Stimulated activated naive B cell treated with anti-CD40 and anti-IgM and Interleukin-4, amounts not matched to agents 10 μg/mL and 1 μg/mL and 100 μg/mL, for 72 hours (primary cell): ENCODE results near the gene ZC3H12A.
"Not testable (repeated sequence)": the region's sequence is repeated elsewhere in the genome, so short reads cannot be mapped to it uniquely, and the experiment has no call there.

Source experiments
- ATAC-seq, 2 donors: fragments of 150-1000 bp; cut with Tn5 transposase; replicated peaks; 2 replicates each; pipeline ENCODE4 v1.10.0; 2021; ENCODE audit warnings: moderate library complexity in 1 of 2
- DNase-seq: peaks from one replicate; pipeline ENCODE4 v3.0.0; 2021
- H3K27ac Mint-ChIP-seq: one replicate; pipeline ENCODE4 v1.8.0; 2022; ENCODE audit warnings: mild to moderate bottlenecking, mixed read lengths
- H3K27me3 Mint-ChIP-seq, 2 donors: one replicate each; pipeline ENCODE4 v1.8.0; 2022; ENCODE audit warnings: mixed read lengths in 2 of 2
- H3K36me3 Mint-ChIP-seq, 2 donors: one replicate each; pipeline ENCODE4 v1.8.0; 2022; ENCODE audit warnings: mixed read lengths in 2 of 2, mild to moderate bottlenecking in 1 of 2
- H3K4me1 Mint-ChIP-seq, 2 donors: one replicate each; pipeline ENCODE4 v1.8.0; 2022; ENCODE audit warnings: mixed read lengths in 2 of 2, mild to moderate bottlenecking in 1 of 2
- H3K4me3 Mint-ChIP-seq, 2 donors: one replicate each; pipeline ENCODE4 v1.8.0; 2022; ENCODE audit warnings: mild to moderate bottlenecking in 2 of 2, mixed read lengths in 2 of 2, moderate library complexity in 1 of 2
- H3K9me3 Mint-ChIP-seq, 2 donors: one replicate each; pipeline ENCODE4 v1.8.0; 2022; ENCODE audit warnings: mixed read lengths in 2 of 2, mild to moderate bottlenecking in 1 of 2

ZC3H12A gene

DNA sequence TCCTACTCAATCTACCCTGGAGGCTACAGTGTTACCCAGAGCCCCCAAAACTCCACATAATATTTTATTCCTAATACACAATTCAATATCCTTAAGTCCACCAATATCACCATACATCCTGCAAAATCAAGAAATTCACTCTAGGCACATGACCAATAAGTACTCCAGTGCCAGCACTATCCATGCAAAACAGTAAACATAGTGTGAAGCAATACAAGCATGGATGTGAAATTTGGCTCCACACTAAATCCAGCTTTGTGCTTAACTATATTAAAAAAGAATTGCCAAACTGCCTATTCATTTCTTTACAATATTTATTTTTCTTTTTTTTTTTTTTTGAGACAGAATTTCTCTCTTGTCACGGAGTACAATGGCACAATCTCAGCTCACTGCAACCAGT lies 43.2 kb downstream of the ZC3H12A start:
- peaks cover 5 to 10% of the 10 kb centered on the region in 2 donors for H3K36me3 Mint-ChIP-seq
- H3K4me3 Mint-ChIP-seq = no peak overlapping the region
- no peak for DNase-seq
- H3K27ac Mint-ChIP-seq = no peak overlapping the region
- no peaks in the 10 kb centered on the region for H3K9me3 Mint-ChIP-seq
- ATAC-seq = no peak
- H3K27me3 Mint-ChIP-seq = no peaks in the 10 kb centered on the region
- peaks cover 24 to 34% of the 10 kb centered on the region in 2 donors for H3K4me1 Mint-ChIP-seq

DNA sequence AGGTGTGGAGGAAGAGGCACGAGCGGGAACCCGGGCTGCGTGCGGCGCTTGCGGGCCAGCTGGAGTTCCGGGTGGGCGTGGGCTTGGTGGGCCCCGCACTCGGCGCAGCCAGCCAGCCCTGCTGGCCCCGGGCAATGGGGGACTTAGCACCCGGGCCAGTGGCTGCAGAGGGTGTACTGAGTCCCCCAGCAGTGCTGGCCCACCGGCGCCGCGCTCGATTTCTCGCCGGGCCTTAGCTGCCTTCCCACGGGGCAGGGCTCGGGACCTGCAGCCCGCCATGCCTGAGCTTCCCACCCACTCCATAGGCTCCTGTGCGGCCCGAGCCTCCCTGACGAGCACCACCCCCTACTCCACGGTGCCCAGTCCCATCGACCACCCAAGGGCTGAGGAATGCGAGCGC lies 43.9 kb downstream of the ZC3H12A start:
- peaks cover 22 to 28% of the 10 kb centered on the region in 2 donors for H3K4me1 Mint-ChIP-seq
- H3K27me3 Mint-ChIP-seq, H3K4me3 Mint-ChIP-seq, DNase-seq, H3K27ac Mint-ChIP-seq, H3K9me3 Mint-ChIP-seq, ATAC-seq, H3K36me3 Mint-ChIP-seq: not testable (repeated sequence)

DNA sequence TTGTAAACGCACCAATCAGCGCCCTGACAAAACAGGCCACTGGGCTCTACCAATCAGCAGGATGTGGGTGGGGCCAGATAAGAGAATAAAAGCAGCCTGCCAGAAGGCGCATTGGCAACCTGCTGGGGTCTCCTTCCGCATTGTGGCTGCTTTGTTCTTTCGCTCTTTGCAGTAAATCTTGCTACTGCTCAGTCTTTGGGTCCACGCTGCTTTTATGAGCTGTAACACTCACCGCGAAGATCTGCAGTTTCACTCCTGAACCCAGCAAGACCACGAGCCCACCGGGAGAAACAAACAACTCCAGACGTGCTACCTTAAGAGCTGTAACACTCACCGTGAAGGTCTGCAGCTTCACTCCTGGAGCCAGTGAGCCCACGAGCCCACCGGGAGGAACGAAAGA lies 44.5 kb downstream of the ZC3H12A start:
- H3K36me3 Mint-ChIP-seq, H3K27me3 Mint-ChIP-seq, H3K27ac Mint-ChIP-seq, H3K4me3 Mint-ChIP-seq, DNase-seq, H3K9me3 Mint-ChIP-seq, ATAC-seq: not testable (repeated sequence)
- H3K4me1 Mint-ChIP-seq = peaks cover 17 to 21% of the 10 kb centered on the region in 2 donors

DNA sequence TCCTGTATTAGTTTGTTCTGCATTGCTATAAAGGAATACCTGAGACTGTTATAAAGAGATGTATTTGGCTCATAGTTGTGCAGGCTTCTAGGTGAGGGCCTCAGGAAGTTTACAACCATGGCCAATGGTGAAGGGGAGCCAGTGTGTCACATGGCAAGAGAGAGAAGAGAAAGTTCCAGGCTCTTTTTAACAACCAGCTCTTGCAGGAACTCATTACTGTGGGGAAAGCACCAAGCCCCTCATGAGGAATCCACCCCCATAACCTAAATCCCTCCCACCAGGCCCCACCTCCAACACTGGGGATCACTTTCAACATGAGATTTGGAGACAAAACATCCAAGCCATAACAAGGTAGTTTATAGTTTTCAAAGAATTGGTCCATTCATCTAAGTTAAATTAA lies 45.2 kb downstream of the ZC3H12A start:
- ATAC-seq (peak; percentile 11 to 13), DNase-seq (no peak)
- Mint-ChIP-seq H3K36me3 (no peaks in the 10 kb centered on the region), H3K9me3 (no peaks in the 10 kb centered on the region), H3K27me3 (no peaks in the 10 kb centered on the region), H3K4me1 (peaks cover 15 to 19% of the 10 kb centered on the region in 2 donors), H3K27ac (no peak overlapping the region), H3K4me3 (peak overlapping the region in 1 of 2 donors; percentile 39)

DNA sequence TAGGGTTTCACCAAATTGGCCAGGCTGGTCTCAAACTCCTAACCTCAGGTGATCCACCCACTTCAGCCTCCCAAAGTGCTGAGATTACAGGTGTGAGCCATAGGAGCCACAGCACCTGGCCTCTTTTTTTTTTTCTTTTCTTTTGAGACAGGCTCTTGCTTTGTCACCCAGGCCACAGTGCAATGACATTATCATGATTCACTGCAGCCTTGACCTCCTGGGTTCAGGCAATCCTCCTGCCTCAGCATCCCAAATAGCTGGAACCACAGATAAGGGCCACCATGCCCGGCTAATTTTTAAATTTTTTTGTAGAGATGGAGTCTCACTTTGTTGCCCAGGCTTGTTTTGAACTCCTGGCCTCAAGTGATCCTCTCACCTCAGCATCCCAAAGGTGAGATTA lies 55.5 kb downstream of the ZC3H12A start:
- not testable (repeated sequence) for H3K4me3 Mint-ChIP-seq, H3K4me1 Mint-ChIP-seq

DNA sequence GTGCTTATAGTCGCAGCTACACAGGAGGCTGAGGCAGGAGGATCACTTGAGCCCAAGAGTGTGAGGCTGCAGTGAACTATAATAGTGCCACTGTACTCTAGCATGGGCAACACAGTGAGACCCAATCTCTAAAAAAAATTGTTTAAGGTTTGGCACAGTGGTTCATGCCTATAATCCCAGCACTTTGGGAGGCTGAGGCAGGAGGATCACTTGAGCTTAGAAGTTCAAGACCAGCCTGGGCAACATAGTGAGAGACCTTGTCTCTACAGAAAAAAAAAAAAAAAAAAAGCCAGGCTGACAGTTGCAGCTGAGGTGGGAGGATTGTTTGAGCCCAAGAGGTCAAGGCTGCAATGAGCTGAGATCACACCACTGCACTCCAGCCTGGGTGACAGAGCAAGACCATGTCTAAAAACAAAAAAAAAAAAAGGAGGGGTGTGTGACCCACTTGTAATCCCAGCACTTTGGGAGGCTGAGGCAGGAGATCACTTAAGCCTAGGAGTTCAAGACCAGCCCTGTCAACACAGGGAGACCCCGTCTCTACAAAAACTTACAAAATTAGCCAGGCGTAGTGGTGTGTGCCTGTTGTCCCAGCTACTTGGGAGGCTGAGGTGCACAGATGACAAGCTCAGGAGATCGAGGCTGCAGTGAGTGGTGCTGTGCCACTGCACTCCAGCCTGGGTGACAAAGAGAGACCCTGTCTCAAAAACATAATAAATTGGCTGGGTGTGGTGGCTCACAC lies 58.2 kb downstream of the ZC3H12A start:
- peaks cover 19 to 27% of the 10 kb centered on the region in 2 donors for H3K36me3 Mint-ChIP-seq
- not testable (repeated sequence) for DNase-seq, ATAC-seq, H3K4me3 Mint-ChIP-seq, H3K27me3 Mint-ChIP-seq, H3K27ac Mint-ChIP-seq, H3K9me3 Mint-ChIP-seq, H3K4me1 Mint-ChIP-seq

More for the DNA sequence above, 55.5 kb downstream of the ZC3H12A start:
- DNase-seq, ATAC-seq, H3K27me3 Mint-ChIP-seq, H3K9me3 Mint-ChIP-seq, H3K27ac Mint-ChIP-seq: not testable (repeated sequence)
- H3K36me3 Mint-ChIP-seq = peaks cover 8 to 16% of the 10 kb centered on the region in 2 donors

DNA sequence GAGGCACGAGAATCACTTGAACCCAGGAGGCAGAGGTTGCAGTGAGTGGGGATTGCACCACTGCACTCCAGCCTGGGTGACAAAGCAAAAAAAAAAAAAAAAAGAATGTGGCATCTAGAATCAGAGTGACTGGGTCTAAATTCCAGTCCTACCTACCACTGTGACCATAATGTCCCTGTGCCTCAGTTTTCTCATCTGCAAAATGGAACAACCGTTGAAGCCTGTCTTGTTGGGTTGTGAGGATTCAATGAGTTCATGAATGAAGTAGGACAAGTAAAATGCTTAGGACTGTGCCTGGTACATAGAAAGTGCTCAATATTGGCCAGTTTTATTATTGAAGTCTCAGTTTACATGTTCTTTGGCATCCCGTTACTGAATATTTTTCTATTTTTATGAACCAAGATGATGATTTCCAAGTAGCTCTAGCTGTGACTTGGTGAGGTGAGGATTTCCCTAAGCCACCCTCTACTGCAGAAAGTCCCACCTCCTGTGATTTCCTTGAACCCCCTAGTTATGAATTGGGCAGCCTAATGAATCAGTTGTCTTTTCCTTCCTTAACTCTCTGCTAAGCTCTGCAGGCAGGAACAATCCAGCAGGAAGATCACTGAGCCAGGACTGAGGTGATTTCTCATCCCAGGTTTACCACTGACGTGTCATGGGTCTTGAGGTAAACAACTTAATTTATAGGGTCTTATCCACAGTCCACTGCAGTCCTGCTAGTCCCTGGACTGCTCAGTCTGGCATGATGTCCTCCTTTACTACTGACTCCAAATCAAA lies 59.1 kb downstream of the ZC3H12A start:
- Mint-ChIP-seq H3K4me1 (no peaks in the 10 kb centered on the region), H3K9me3 (no peaks in the 10 kb centered on the region), H3K36me3 (peaks cover 26 to 36% of the 10 kb centered on the region in 2 donors), H3K27ac (no peak overlapping the region), H3K4me3 (no peak overlapping the region), H3K27me3 (no peaks in the 10 kb centered on the region)
- ATAC-seq = no peak
- DNase-seq = no peak
